Activated T-cell treated with anti-CD3 and anti-CD28 coated beads, Interleukin-2, amount 50 U/mL, for 72 hours (primary cell): ENCODE data around the gene MKX. TPM values are rescaled to one million over a fixed set of nuclear protein-coding genes. Genes with fewer than 3 reads are reported as not detected.
A peak's percentile ranks its signal among the peaks of the same experiment; 100 is the strongest.
"Not testable (repeated sequence)": the region's sequence is repeated elsewhere in the genome, so short reads cannot be mapped to it uniquely, and the experiment has no call there.

Source experiments
- ATAC-seq, 2 donors: fragments of 150-1000 bp; cut with Tn5 transposase; replicated peaks in 1 of 2; 2 replicates each; pipeline ENCODE4 v1.10.0; 2021; ENCODE audit warnings: moderate library complexity in 2 of 2, mild to moderate bottlenecking in 1 of 2
- DNase-seq, 2 donors: peaks; one replicate each; pipeline ENCODE4 v3.0.0; 2021 to 2022; ENCODE audit warnings: mixed read lengths in 1 of 2
- H3K27ac Mint-ChIP-seq: one replicate; pipeline ENCODE4 v1.8.0; 2022; ENCODE audit warnings: mild to moderate bottlenecking, moderate library complexity, mixed read lengths
- H3K27me3 Mint-ChIP-seq: one replicate; pipeline ENCODE4 v1.8.0; 2022; ENCODE audit warnings: low read depth, mixed read lengths
- H3K36me3 Mint-ChIP-seq, 2 donors: one replicate each; pipeline ENCODE4 v1.8.0; 2022; ENCODE audit warnings: mixed read lengths in 2 of 2, mild to moderate bottlenecking in 1 of 2; ENCODE audit not compliant: insufficient read depth in 2 of 2
- H3K4me1 Mint-ChIP-seq: one replicate; pipeline ENCODE4 v1.8.0; 2022; ENCODE audit warnings: low read depth, mixed read lengths
- H3K4me3 Mint-ChIP-seq, 2 donors: one replicate each; pipeline ENCODE4 v1.8.0; 2022; ENCODE audit warnings: mild to moderate bottlenecking in 2 of 2, mixed read lengths in 2 of 2, moderate library complexity in 2 of 2
- H3K9me3 Mint-ChIP-seq, 2 donors: one replicate each; pipeline ENCODE4 v1.8.0; 2022; ENCODE audit warnings: mixed read lengths in 2 of 2
- total RNA-seq, 2 donors: library from RNA; stranded (reverse); gene quantifications; one replicate each; pipeline ENCODE4 v1.2.3, GENCODE V29; 2022

MKX gene
- total RNA-seq, 2 donors from 2014 or later, result 1.0 to 2.2 TPM

- H3K27me3 Mint-ChIP-seq, result peaks cover 14% of the 10 kb centered on the region
- H3K36me3 Mint-ChIP-seq, result no peaks in the 10 kb centered on the region
- H3K9me3 Mint-ChIP-seq, result no peaks in the 10 kb centered on the region
- no peak overlapping the region for H3K4me3 Mint-ChIP-seq
- ATAC-seq (no peak), DNase-seq (no peak)
- no peak overlapping the region for H3K27ac Mint-ChIP-seq
- no peaks in the 10 kb centered on the region for H3K4me1 Mint-ChIP-seq
Observed at GRCh38 chr10:27699776-27700175, 45.8 kb downstream of the MKX start.

- ATAC-seq, result no peak
Observed at GRCh38 chr10:27698961-27699360, 46.7 kb downstream of the MKX start.

GRCh38 chr10:27696466-27696865 is 49.2 kb downstream of the MKX start:
- peaks cover 14% of the 10 kb centered on the region for H3K27me3 Mint-ChIP-seq
- H3K36me3 Mint-ChIP-seq, result no peaks in the 10 kb centered on the region
- H3K4me3 Mint-ChIP-seq, result no peak overlapping the region
- no peaks in the 10 kb centered on the region for H3K9me3 Mint-ChIP-seq
- DNase-seq (no peak), ATAC-seq (no peak)
- no peak overlapping the region for H3K27ac Mint-ChIP-seq
- H3K4me1 Mint-ChIP-seq, result no peaks in the 10 kb centered on the region

More at GRCh38 chr10:27698961-27699360, 46.7 kb downstream of the MKX start:
- Mint-ChIP-seq H3K27ac (no peak overlapping the region), H3K4me3 (no peak overlapping the region), H3K27me3 (peaks cover 14% of the 10 kb centered on the region), H3K36me3 (no peaks in the 10 kb centered on the region), H3K9me3 (no peaks in the 10 kb centered on the region), H3K4me1 (no peaks in the 10 kb centered on the region)
- DNase-seq, result no peak

DNA sequence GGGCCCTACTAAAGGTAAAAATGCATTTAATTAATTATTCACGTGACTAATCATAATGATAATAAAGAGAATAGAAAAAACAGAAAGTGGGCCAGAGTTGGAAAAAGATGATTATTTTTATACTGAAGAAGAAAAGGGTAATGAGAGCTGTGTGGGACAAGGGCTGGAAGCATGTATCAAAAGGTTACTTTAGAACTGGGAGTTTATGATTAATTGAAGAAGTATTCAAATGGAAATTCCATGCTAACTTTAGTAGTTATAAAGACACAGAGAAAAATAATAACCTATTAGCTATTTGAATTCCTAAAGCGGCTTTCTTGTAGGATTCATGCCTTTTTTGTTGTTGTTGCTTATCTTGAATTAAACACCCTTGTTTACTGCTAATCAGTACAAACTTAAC is 49.9 kb downstream of the MKX start:
- no peak for ATAC-seq
- no peak for DNase-seq
- H3K4me1 Mint-ChIP-seq, result no peaks in the 10 kb centered on the region
- H3K27me3 Mint-ChIP-seq, result peaks cover 14% of the 10 kb centered on the region
- no peak overlapping the region for H3K4me3 Mint-ChIP-seq
- no peak overlapping the region for H3K27ac Mint-ChIP-seq
- peaks cover 0 to 3% of the 10 kb centered on the region in 2 donors for H3K9me3 Mint-ChIP-seq
- H3K36me3 Mint-ChIP-seq, result no peaks in the 10 kb centered on the region

GRCh38 chr10:27695088-27695487 is 50.5 kb downstream of the MKX start:
- H3K27ac Mint-ChIP-seq, result no peak overlapping the region
- no peaks in the 10 kb centered on the region for H3K36me3 Mint-ChIP-seq
- H3K9me3 Mint-ChIP-seq, result peaks cover 0 to 3% of the 10 kb centered on the region in 2 donors
- ATAC-seq (no peak), DNase-seq (no peak)
- H3K27me3 Mint-ChIP-seq, result peaks cover 14% of the 10 kb centered on the region
- no peaks in the 10 kb centered on the region for H3K4me1 Mint-ChIP-seq
- no peak overlapping the region for H3K4me3 Mint-ChIP-seq

GRCh38 chr10:27692663-27693062 is 53.0 kb downstream of the MKX start:
- Mint-ChIP-seq H3K4me1 (no peaks in the 10 kb centered on the region), H3K4me3 (no peak overlapping the region), H3K27ac (no peak overlapping the region), H3K9me3 (peaks cover 0 to 6% of the 10 kb centered on the region in 2 donors), H3K27me3 (peaks cover 9% of the 10 kb centered on the region), H3K36me3 (no peaks in the 10 kb centered on the region)
- DNase-seq, result no peak
- ATAC-seq, result no peak

DNA sequence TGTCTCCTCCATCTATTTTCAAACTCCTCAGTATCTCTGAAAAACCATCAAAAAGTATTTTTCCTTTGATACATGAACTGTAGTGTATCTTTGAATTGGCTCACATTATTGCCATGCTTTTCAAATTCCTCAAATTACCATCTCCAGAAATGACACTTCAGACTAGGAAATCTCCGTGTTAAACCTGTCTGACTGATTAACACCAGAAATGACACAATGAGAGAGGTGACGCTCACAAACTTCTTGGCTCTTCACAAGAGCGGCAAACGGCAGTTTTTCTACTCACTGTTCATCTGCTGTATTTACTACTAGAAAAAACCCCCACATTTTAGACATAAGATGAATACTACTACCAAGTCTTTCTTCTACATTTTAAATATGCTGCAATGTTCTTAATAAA is 56.6 kb downstream of the MKX start:
- Mint-ChIP-seq H3K27me3 (peaks cover 8% of the 10 kb centered on the region), H3K9me3 (peaks cover 0 to 6% of the 10 kb centered on the region in 2 donors), H3K27ac (no peak overlapping the region), H3K36me3 (no peaks in the 10 kb centered on the region), H3K4me1 (no peaks in the 10 kb centered on the region), H3K4me3 (no peak overlapping the region)
- DNase-seq (no peak), ATAC-seq (no peak)

DNA sequence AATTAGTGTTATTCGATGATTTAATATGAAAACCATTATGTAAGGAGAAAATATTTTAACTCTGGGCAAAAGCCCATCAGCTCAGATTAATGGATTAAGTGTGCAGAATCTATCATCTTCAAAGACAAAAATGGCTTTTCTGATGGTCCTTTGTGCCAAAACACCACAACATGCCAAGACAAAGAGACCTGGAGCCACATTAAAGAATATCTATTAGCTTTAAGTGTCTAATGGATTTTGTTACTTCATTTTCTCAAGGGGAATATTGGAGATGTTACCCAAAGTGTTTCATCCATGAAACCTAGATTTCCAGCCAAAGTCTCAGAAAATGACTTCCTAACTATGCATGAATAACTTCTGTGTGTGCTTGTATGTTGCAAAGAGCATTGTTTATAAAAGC is 57.3 kb downstream of the MKX start:
- H3K9me3 Mint-ChIP-seq, result peaks cover 0 to 6% of the 10 kb centered on the region in 2 donors
- H3K36me3 Mint-ChIP-seq, result no peaks in the 10 kb centered on the region
- ATAC-seq (no peak), DNase-seq (no peak)
- H3K4me1 Mint-ChIP-seq, result no peaks in the 10 kb centered on the region
- no peak overlapping the region for H3K4me3 Mint-ChIP-seq
- no peak overlapping the region for H3K27ac Mint-ChIP-seq
- peaks cover 8% of the 10 kb centered on the region for H3K27me3 Mint-ChIP-seq

- Mint-ChIP-seq H3K27ac (no peak overlapping the region), H3K9me3 (peaks cover 0 to 6% of the 10 kb centered on the region in 2 donors), H3K4me1 (no peaks in the 10 kb centered on the region), H3K4me3 (no peak overlapping the region), H3K36me3 (no peaks in the 10 kb centered on the region), H3K27me3 (peaks cover 8% of the 10 kb centered on the region)
- no peak for ATAC-seq
- DNase-seq, result no peak
Observed at GRCh38 chr10:27687743-27688142, 57.9 kb downstream of the MKX start.

DNA sequence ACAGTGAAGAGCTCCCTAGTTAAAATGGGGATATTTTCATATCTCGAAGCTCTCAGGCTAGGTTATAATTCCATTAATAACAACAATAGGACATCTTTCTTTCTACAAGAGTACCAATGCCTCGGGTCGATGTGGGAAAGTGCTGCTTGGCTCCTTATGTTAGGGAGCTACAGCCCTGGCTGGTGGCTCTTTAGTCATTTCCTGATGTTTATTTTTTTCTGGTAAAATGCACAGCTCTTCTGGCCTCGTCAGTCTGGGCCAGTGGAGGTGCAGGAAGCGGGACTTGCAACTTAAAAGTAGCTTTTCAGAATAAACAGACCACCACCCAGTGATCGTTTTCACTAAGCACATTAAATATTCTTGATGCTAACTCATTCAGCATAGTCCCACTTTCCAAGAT is 58.3 kb downstream of the MKX start:
- H3K4me3 Mint-ChIP-seq, result no peak overlapping the region
- peaks cover 0 to 6% of the 10 kb centered on the region in 2 donors for H3K9me3 Mint-ChIP-seq
- peaks cover 8% of the 10 kb centered on the region for H3K27me3 Mint-ChIP-seq
- H3K27ac Mint-ChIP-seq, result no peak overlapping the region
- H3K4me1 Mint-ChIP-seq, result no peaks in the 10 kb centered on the region
- no peak for DNase-seq
- ATAC-seq, result no peak
- H3K36me3 Mint-ChIP-seq, result no peaks in the 10 kb centered on the region

DNA sequence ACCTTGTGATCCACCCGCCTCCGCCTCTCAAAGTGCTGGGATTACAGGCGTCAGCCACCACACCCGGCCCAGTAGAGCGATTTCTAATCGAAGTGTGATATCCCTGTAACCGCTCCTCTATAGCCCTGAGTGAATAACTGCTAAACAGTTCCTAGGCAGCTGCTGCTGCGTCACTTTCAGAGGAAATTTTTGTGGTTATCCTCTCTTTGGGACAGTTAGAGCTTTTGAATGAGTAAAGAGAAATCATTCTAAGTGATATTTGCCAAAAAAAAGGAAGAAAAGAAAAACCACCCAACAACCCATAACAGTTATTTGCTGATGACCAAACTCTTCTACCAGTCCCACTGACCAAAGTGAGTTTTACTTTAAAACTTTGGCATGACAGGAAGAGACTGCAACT is 59.9 kb downstream of the MKX start:
- H3K27ac Mint-ChIP-seq, result no peak overlapping the region
- ATAC-seq, result no peak
- no peak overlapping the region for H3K4me3 Mint-ChIP-seq
- H3K27me3 Mint-ChIP-seq, result peaks cover 8% of the 10 kb centered on the region
- H3K36me3 Mint-ChIP-seq, result no peaks in the 10 kb centered on the region
- H3K4me1 Mint-ChIP-seq, result no peaks in the 10 kb centered on the region
- peaks cover 0 to 3% of the 10 kb centered on the region in 2 donors for H3K9me3 Mint-ChIP-seq
- no peak for DNase-seq

DNA sequence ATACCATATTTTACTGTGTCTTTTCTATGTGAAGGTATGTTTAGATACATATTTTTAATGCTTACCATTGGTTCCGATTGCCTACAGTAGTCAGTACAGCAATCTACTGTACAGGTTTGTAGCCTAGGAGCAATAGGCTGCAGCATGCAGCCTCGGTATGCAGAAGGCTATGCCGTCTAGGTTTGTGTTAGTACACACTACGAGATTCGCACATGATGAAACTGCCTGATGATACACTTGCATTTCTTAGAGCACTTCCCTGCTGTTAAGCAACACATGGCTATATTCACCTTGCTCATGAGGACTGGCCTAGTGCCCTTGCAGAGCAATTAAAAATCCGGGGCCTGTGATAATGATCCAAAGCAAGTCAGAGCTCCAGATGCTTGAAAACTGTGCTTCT is 62.4 kb downstream of the MKX start:
- H3K4me3 Mint-ChIP-seq, result no peak overlapping the region
- H3K9me3 Mint-ChIP-seq, result no peaks in the 10 kb centered on the region
- no peaks in the 10 kb centered on the region for H3K36me3 Mint-ChIP-seq
- ATAC-seq, result no peak
- H3K27ac Mint-ChIP-seq, result no peak overlapping the region
- peaks cover 8% of the 10 kb centered on the region for H3K27me3 Mint-ChIP-seq
- no peak for DNase-seq
- no peaks in the 10 kb centered on the region for H3K4me1 Mint-ChIP-seq

DNA sequence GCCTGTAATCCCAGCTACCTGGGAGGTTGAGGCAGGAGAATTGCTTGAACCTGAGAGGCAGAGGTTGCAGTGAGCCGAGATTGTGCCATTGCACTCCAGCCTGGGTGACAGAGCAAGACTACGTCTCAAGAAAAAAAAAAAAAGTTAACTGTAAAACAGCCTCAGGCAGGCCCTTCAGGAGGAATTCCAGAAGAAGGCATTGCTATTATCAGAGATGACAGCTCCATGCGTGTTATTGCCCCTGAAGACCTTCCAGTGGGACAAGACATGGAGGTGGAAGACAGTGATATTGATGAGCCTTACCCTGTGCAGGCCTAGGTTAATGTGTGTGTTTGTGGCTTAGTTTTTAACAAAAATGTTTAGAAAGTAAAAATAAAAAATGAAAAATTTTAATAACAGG is 63.8 kb downstream of the MKX start:
- not testable (repeated sequence) for DNase-seq, H3K27ac Mint-ChIP-seq, H3K4me1 Mint-ChIP-seq

DNA sequence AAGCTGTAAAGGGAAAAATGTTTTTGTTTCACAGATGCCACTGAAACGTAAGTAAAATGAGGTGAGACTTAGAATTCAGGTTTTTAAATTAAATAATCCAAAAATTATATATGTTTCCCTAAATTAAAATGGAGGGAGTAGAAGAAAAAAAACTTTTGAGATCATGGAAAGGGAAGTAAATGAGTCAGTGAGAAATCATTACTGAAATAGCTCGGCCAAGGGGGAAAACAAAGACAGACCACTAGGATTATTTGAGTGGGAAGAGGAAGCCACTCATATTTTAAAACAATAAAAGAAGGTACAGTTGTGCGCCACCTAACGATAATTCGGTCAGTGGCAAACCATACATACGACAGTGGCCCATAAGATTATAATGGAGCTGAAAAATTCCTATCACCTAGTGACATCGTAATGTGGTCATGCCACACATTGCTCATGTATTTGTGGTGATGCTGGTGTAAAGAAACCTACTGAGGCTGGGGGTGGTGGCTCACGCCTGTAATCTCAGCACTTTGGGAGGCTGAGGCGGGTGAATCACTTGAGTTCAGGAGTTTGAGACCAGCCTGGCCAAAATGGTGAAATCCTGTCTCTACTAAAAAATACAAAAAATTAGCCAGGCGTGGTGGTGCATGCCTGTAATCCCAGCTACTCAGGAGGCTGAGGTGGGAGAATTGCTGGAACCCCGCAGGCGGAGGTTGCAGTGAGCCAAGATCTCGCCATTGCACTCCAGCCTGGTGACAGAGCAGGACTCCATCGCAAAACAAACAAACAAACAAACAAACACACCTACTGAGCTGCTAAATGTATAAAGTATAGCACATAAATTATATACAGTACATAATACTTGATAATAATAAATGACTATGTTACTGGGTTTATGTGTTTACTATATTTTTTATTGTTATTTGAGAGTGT is 64.7 kb downstream of the MKX start:
- H3K27me3 Mint-ChIP-seq, result no peaks in the 10 kb centered on the region

More for the DNA sequence above, 63.8 kb downstream of the MKX start:
- H3K27me3 Mint-ChIP-seq, H3K9me3 Mint-ChIP-seq, H3K4me3 Mint-ChIP-seq, ATAC-seq, H3K36me3 Mint-ChIP-seq: not testable (repeated sequence)

More for the DNA sequence above, 64.7 kb downstream of the MKX start:
- H3K9me3 Mint-ChIP-seq, result no peaks in the 10 kb centered on the region
- ATAC-seq, result peak; percentile 44 to 51
- H3K4me3 Mint-ChIP-seq, result no peak overlapping the region
- H3K36me3 Mint-ChIP-seq, result no peaks in the 10 kb centered on the region
- no peaks in the 10 kb centered on the region for H3K4me1 Mint-ChIP-seq
- no peak overlapping the region for H3K27ac Mint-ChIP-seq
- peak; percentile 2 to 3 for DNase-seq
